Sigmoid colon (tissue), 4 donors: ENCODE results near the gene PEAR1.

Source experiments
- EP300 ChIP-seq, 4 donors: sonication (generic); formaldehyde crosslinking; IDR thresholded peaks; one replicate each; pipeline ENCODE4 v1.6.1; 2017; ENCODE audit warnings: antibody characterized with exemption in 4 of 4
- POLR2A ChIP-seq, 2 donors: fragments of 450-650 bp; IDR thresholded peaks; one replicate each; pipeline ENCODE4 v1.6.1; 2016; ENCODE audit warnings: antibody characterized with exemption in 2 of 2, mild to moderate bottlenecking in 2 of 2, moderate library complexity in 2 of 2
- POLR2AphosphoS5 ChIP-seq, 4 donors: sonication (generic); formaldehyde crosslinking; IDR thresholded peaks; one replicate each; pipeline ENCODE4 v1.6.1; 2017; ENCODE audit warnings: antibody characterized with exemption in 4 of 4
- TF ChIP-seq, protein P1 (sequence below), 4 experiments: fragments of 450-650 bp in 3 of 4; fragments of 200-600 bp in 1 of 4; IDR thresholded peaks; one replicate each; pipeline ENCODE4 v1.5.1; 2016 to 2019; ENCODE audit warnings: antibody characterized with exemption in 4 of 4, mild to moderate bottlenecking in 3 of 4, moderate library complexity in 2 of 4

DNA sequence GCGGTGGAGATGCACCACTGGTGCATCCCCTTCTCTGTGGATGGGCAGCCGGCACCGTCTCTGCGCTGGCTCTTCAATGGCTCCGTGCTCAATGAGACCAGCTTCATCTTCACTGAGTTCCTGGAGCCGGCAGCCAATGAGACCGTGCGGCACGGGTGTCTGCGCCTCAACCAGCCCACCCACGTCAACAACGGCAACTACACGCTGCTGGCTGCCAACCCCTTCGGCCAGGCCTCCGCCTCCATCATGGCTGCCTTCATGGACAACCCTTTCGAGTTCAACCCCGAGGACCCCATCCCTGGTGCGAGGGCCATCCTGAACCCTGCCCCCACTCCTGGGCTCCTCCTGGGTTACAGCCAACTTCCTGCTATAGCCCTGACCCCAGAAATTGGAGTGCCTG, 19.9 kb upstream of the PEAR1 start:
- TF ChIP-seq, protein P1, sequence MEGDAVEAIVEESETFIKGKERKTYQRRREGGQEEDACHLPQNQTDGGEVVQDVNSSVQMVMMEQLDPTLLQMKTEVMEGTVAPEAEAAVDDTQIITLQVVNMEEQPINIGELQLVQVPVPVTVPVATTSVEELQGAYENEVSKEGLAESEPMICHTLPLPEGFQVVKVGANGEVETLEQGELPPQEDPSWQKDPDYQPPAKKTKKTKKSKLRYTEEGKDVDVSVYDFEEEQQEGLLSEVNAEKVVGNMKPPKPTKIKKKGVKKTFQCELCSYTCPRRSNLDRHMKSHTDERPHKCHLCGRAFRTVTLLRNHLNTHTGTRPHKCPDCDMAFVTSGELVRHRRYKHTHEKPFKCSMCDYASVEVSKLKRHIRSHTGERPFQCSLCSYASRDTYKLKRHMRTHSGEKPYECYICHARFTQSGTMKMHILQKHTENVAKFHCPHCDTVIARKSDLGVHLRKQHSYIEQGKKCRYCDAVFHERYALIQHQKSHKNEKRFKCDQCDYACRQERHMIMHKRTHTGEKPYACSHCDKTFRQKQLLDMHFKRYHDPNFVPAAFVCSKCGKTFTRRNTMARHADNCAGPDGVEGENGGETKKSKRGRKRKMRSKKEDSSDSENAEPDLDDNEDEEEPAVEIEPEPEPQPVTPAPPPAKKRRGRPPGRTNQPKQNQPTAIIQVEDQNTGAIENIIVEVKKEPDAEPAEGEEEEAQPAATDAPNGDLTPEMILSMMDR (IDR thresholded peaks at IDR 0.05), result no peak
- TF ChIP-seq POLR2AphosphoS5 (IDR thresholded peaks at IDR 0.05) (no peak), POLR2A (IDR thresholded peaks at IDR 0.05) (no peak), EP300 (IDR thresholded peaks at IDR 0.05) (no peak)
